ENCODE data around the gene MAGI2. TPM values are rescaled to one million over a fixed set of nuclear protein-coding genes. Genes with fewer than 3 reads are reported as not detected.

MAGI2 gene
- total and polyA plus RNA-seq, 2 experiments from 2014 or later = 3.5 to 4.1 TPM

DNA sequence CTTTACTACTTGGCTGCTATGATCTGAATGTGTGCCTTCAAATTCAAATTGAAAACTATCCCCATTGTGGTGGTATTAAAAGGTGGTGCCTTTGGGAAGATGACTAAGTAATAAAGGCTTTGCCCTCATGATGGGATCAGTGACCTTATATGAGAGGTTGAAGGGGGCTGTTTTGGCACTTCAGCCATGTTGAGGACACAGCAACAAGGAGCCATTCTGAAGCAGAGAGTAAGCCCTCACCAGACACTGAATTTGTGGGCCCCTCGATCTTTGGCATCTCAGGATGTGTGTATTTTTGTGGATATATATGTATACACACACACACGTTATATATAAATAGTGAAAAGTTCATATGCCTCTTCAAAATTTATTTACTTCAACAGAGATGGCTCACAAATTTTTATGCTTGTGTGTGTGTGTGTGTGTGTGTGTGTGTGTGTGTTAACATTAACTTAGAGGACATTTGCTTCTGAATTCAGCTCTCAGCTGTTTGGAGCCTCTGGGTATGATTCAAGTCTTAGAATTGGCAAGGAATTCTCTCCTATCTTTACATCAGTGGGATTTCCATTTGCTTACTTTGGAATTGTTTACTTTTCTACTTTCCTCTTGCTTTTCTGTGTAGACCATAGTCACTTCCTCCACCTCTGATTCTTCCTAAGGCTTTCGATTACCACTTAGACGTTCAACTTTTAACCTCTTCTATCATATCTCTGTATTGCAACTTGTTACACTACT, 66.6 kb downstream of the MAGI2 start:
- Histone ChIP-seq H3K9me3 (ENCODE audit: low read depth) (no peaks in the 10 kb centered on the region), H3F3A (ENCODE audit: insufficient read depth) (no peaks in the 10 kb centered on the region)
- in situ Hi-C loops (cut with MboI) = no loop called here

DNA sequence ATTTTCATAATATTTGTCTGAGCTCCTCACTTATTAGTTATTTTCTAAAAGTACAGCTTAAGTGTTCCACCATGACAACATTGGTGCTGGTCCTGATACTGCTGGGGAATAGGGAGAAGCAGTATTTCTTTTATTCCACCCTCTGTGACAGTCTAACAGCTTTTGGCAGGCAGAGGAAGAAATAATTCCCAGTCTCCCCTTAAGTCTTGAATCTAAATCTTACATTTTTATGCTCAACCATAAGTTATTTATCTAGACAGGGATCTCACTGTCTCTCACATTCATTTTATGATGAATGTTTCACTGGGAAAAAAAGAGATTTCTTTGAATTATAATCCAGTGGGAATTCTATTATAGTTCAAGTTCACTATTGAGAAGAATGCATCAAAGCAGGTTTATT, 71.5 kb downstream of the MAGI2 start:
- in situ Hi-C loops (cut with MboI) = no loop called here
- Histone ChIP-seq H3K27ac (no peak overlapping the region), H3K9ac (no peak overlapping the region), H4K20me1 (ENCODE audit: insufficient read depth) (no peaks in the 10 kb centered on the region), H3K9me3 (ENCODE audit: low read depth) (no peaks in the 10 kb centered on the region), H3K4me2 (ENCODE audit: unreplicated experiment) (no peak overlapping the region), H2AFZ (no peak overlapping the region), H3K36me3 (ENCODE audit: low read depth) (no peaks in the 10 kb centered on the region), H3K79me2 (ENCODE audit: insufficient read depth) (no peaks in the 10 kb centered on the region), H3F3A (ENCODE audit: insufficient read depth) (no peaks in the 10 kb centered on the region), H3K9me2 (ENCODE audit: insufficient read depth) (no peaks in the 10 kb centered on the region), H3K27me3 (replicated peaks; ENCODE audit: insufficient read depth) (no peaks in the 10 kb centered on the region), H3K4me1 (ENCODE audit: insufficient read depth) (peaks cover 11% of the 10 kb centered on the region; the same call in 1 of the 2 replicates), H3K4me3 (no peak overlapping the region)
- TF ChIP-seq EZH2phosphoT487 (IDR thresholded peaks at IDR 0.05; ENCODE audit: insufficient read depth, low read depth) (no peak), EZH2 (IDR thresholded peaks at IDR 0.05; ENCODE audit: insufficient read depth, poor library complexity, severe bottlenecking) (no peak)
- no peak for DNase-seq

More for the DNA sequence above, 66.6 kb downstream of the MAGI2 start:
- H3K9ac ChIP-seq = no peak overlapping the region
- no peaks in the 10 kb centered on the region for H3K27me3 ChIP-seq (replicated peaks; ENCODE audit: insufficient read depth)
- no peaks in the 10 kb centered on the region for H4K20me1 ChIP-seq (ENCODE audit: insufficient read depth)
- no peak overlapping the region for H3K27ac ChIP-seq
- H2AFZ ChIP-seq = no peak overlapping the region
- WGBS, 2 experiments (ENCODE audit: low coverage in 1 of 2, low lambda C conversion rate in 2 of 2, missing lambda C conversion rate in 2 of 2) = 70 to 73% methylated on average over 4 of the region's 4 CpGs
- H3K79me2 ChIP-seq (ENCODE audit: insufficient read depth) = no peaks in the 10 kb centered on the region
- H3K9me2 ChIP-seq (ENCODE audit: insufficient read depth) = peaks cover 4% of the 10 kb centered on the region; the same call in 1 of the 2 replicates
- no peaks in the 10 kb centered on the region for H3K36me3 ChIP-seq (ENCODE audit: low read depth)
- H3K4me3 ChIP-seq = no peak overlapping the region
- peak; percentile 53 for DNase-seq
- H3K4me2 ChIP-seq (ENCODE audit: unreplicated experiment) = no peak overlapping the region
- 0 out of 2 replicates have a peak, but pooled peaks cover 11% of the 10 kb centered on the region for H3K4me1 ChIP-seq (ENCODE audit: insufficient read depth)
- TF ChIP-seq EZH2 (IDR thresholded peaks at IDR 0.05; ENCODE audit: insufficient read depth, poor library complexity, severe bottlenecking) = no peak
- TF ChIP-seq EZH2phosphoT487 (IDR thresholded peaks at IDR 0.05; ENCODE audit: insufficient read depth, low read depth) = no peak

DNA sequence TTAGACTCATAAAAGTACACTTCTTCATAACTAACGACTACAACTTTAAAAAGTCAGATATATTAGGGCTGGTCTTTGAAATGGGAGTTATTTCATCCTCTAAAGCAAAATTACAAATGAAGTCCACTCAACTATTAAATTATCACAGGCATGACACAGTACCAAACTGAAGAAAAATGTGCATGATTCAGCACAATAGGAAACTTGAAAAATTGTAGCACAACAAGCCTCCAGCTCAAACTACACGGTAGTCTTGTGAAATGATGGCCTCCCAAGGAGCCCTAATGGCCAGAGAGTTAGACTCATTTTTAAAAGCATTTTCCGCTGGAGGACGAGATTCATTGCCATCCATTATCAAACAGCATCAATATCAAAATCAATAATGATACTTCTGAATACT, 76.4 kb downstream of the MAGI2 start:
- H3K4me2 ChIP-seq (ENCODE audit: unreplicated experiment) = peak overlapping the region; percentile 9
- H3K9me3 ChIP-seq (ENCODE audit: low read depth) = no peaks in the 10 kb centered on the region
- WGBS, 2 experiments (ENCODE audit: low coverage in 1 of 2, low lambda C conversion rate in 2 of 2, missing lambda C conversion rate in 2 of 2) = 61 to 63% methylated on average over 4 of the region's 4 CpGs
- H3K4me3 ChIP-seq = no peak overlapping the region
- TF ChIP-seq EZH2 (IDR thresholded peaks at IDR 0.05; ENCODE audit: insufficient read depth, poor library complexity, severe bottlenecking) (no peak), EZH2phosphoT487 (IDR thresholded peaks at IDR 0.05; ENCODE audit: insufficient read depth, low read depth) (no peak)
- peak overlapping the region; percentile 40; the same call in 1 of the 2 replicates for H2AFZ ChIP-seq
- H4K20me1 ChIP-seq (ENCODE audit: insufficient read depth) = no peaks in the 10 kb centered on the region
- peak; percentile 53 for DNase-seq
- H3K27ac ChIP-seq = no peak overlapping the region
- H3K9ac ChIP-seq = no peak overlapping the region
- H3K36me3 ChIP-seq (ENCODE audit: low read depth) = no peaks in the 10 kb centered on the region
- no peaks in the 10 kb centered on the region for H3K27me3 ChIP-seq (replicated peaks; ENCODE audit: insufficient read depth)
- peaks cover 9% of the 10 kb centered on the region; the same call in 1 of the 2 replicates for H3K4me1 ChIP-seq (ENCODE audit: insufficient read depth)
- H3K9me2 ChIP-seq (ENCODE audit: insufficient read depth) = no peaks in the 10 kb centered on the region
- no peaks in the 10 kb centered on the region for H3K79me2 ChIP-seq (ENCODE audit: insufficient read depth)
- in situ Hi-C loops (cut with MboI) = no loop called here
- no peaks in the 10 kb centered on the region for H3F3A ChIP-seq (ENCODE audit: insufficient read depth)

DNA sequence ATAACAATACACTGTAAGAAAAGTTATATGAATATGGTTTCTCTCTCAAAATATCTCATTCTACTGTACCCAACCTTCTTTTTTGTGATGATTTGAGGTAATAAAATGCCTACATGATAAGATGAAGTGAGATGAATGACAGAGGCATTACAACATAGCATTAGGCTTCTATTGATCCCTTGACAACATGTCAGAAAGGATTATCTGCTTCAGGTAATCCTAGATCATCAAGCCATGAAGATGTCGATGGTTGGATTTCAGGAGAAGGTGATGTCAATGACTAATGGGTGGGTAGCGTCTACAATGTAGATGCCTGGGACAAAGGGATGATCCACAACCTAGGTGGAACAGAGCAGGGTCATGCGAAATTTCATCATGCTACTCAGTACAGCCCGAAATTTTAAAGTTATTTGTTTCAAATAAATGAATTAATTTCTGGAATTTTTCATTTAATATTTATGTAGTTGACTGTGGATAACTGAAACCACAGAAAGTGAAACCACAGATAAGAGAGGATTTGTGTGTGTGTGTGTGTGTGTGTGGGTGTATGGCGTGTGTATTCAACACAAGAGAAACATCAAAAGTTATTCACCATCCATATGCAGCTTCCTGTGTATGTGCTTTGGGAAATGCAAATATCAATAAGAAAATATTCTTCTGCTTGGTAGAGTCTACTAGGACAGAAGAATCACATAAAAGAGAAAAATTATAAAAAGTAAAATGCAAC, 77.0 kb downstream of the MAGI2 start:
- in situ Hi-C loops (cut with MboI) = no loop called here
- Histone ChIP-seq H3K27me3 (replicated peaks; ENCODE audit: insufficient read depth) (no peaks in the 10 kb centered on the region), H3K79me2 (ENCODE audit: insufficient read depth) (no peaks in the 10 kb centered on the region), H3K9ac (no peak overlapping the region), H2AFZ (no peak overlapping the region), H4K20me1 (ENCODE audit: insufficient read depth) (no peaks in the 10 kb centered on the region), H3K4me3 (no peak overlapping the region), H3K9me2 (ENCODE audit: insufficient read depth) (no peaks in the 10 kb centered on the region), H3K36me3 (ENCODE audit: low read depth) (no peaks in the 10 kb centered on the region), H3F3A (ENCODE audit: insufficient read depth) (no peaks in the 10 kb centered on the region), H3K9me3 (ENCODE audit: low read depth) (no peaks in the 10 kb centered on the region), H3K4me2 (ENCODE audit: unreplicated experiment) (no peak overlapping the region), H3K4me1 (ENCODE audit: insufficient read depth) (peaks cover 9% of the 10 kb centered on the region; the same call in 1 of the 2 replicates), H3K27ac (no peak overlapping the region)
- TF ChIP-seq EZH2 (IDR thresholded peaks at IDR 0.05; ENCODE audit: insufficient read depth, poor library complexity, severe bottlenecking) (no peak), EZH2phosphoT487 (IDR thresholded peaks at IDR 0.05; ENCODE audit: insufficient read depth, low read depth) (no peak)
- no peak for DNase-seq
- 95 to 96% methylated on average over 5 of the region's 5 CpGs for WGBS, 2 experiments (ENCODE audit: low coverage in 1 of 2, low lambda C conversion rate in 2 of 2, missing lambda C conversion rate in 2 of 2)
